ENCODE results near the gene CTIF.

GRCh38 chr18:48866028-48866733 is 327.4 kb downstream of the CTIF start:
- TF ChIP-seq, protein P1, sequence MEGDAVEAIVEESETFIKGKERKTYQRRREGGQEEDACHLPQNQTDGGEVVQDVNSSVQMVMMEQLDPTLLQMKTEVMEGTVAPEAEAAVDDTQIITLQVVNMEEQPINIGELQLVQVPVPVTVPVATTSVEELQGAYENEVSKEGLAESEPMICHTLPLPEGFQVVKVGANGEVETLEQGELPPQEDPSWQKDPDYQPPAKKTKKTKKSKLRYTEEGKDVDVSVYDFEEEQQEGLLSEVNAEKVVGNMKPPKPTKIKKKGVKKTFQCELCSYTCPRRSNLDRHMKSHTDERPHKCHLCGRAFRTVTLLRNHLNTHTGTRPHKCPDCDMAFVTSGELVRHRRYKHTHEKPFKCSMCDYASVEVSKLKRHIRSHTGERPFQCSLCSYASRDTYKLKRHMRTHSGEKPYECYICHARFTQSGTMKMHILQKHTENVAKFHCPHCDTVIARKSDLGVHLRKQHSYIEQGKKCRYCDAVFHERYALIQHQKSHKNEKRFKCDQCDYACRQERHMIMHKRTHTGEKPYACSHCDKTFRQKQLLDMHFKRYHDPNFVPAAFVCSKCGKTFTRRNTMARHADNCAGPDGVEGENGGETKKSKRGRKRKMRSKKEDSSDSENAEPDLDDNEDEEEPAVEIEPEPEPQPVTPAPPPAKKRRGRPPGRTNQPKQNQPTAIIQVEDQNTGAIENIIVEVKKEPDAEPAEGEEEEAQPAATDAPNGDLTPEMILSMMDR (IDR thresholded peaks at IDR 0.05): no peak
- TF ChIP-seq POLR2AphosphoS5 (IDR thresholded peaks at IDR 0.05) (no peak), POLR2A (IDR thresholded peaks at IDR 0.05) (no peak), EP300 (IDR thresholded peaks at IDR 0.05; ENCODE audit: low read depth) (no peak)

All from transverse colon (tissue), 4 donors.